Measurements from ENCODE around the gene TMTC2.

TMTC2 gene

DNA sequence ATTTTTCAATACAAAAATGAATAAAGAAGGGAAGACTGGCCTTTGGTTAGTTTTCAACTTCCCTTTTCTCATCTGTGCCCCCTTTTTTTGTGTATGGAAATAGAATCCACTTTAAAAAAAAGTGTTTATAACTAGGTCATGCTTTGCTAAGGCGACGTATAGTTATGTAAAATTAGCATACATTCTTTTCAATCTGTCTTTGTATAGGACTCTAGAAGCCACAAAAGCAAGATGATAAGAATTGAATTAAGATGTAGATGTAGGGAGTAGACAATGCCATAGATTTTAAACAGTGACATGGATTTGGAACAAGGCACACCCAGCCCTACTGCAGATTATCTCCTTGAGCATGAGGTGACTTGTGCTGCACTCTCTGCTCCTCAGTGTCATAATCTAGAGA is 354.3 kb downstream of the TMTC2 start:
- DNase-seq (ENCODE audit: low read depth, low spot score), result no peak
- no peak overlapping the region for H3K27ac ChIP-seq

GRCh38 chr12:83042441-83043200 is 355.9 kb downstream of the TMTC2 start:
- H3K27ac ChIP-seq, result no peak overlapping the region
- no peak for DNase-seq (ENCODE audit: low read depth, low spot score)

DNA sequence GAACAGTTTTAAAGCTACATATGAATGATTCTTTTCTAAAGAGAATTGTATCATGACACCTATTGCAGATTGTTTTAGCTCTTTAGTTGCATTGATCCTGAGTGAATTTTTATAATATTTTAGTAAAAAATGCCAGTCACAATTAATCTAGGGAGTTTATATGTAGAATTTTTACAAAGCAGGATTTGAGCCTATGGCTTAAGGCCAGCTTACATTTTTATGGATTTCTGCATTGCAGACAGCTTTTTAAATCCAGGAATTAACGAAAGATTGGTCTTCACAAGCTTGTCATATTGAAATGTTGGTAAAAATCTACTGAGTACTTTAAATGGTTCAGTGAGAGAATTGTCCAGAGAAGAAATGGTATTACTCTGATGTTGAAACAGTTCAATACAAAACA is 358.0 kb downstream of the TMTC2 start:
- DNase-seq (ENCODE audit: low read depth, low spot score), result no peak
- no peak overlapping the region for H3K27ac ChIP-seq

- no peak overlapping the region for H3K27ac ChIP-seq
- DNase-seq (ENCODE audit: low read depth, low spot score), result no peak
These were observed 359.3 kb downstream of the TMTC2 start for GRCh38 chr12:83046019-83046418.

GRCh38 chr12:83049306-83049705 is 362.6 kb downstream of the TMTC2 start:
- no peak overlapping the region for H3K27ac ChIP-seq
- DNase-seq (ENCODE audit: low read depth, low spot score), result no peak

- no peak overlapping the region for H3K27ac ChIP-seq
- DNase-seq (ENCODE audit: low read depth, low spot score), result no peak
These were observed 366.3 kb downstream of the TMTC2 start for GRCh38 chr12:83052890-83053541.

DNA sequence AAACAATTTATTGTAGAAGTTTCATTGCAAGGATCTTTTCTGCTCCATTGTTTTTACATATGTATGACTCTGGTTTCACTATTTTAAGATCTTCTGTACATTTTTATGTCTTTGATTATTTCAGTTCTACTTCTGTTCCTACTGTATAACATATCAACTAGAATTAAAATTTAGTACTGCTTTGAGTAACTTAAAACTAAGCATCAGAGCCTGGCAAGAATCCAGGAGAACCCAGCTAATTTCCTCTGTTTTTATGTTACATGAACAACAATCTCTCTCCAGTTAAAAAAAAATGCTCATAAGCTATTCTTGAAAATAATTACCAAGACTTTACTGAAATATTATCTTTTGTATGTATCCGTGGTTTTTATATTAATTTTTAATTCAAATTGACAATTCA is 370.7 kb downstream of the TMTC2 start:
- DNase-seq (ENCODE audit: low read depth, low spot score), result no peak
- H3K27ac ChIP-seq, result no peak overlapping the region

- no peak for DNase-seq (ENCODE audit: low read depth, low spot score)
- no peak overlapping the region for H3K27ac ChIP-seq
These were observed 372.4 kb downstream of the TMTC2 start for GRCh38 chr12:83059107-83059506.

- DNase-seq (ENCODE audit: low read depth, low spot score), result no peak
- H3K27ac ChIP-seq, result no peak overlapping the region
These were observed 378.9 kb downstream of the TMTC2 start for GRCh38 chr12:83065562-83065961.

GRCh38 chr12:83067981-83068380 is 381.3 kb downstream of the TMTC2 start:
- no peak for DNase-seq (ENCODE audit: low read depth, low spot score)
- no peak overlapping the region for H3K27ac ChIP-seq

GRCh38 chr12:83074358-83074894 is 387.7 kb downstream of the TMTC2 start:
- DNase-seq (ENCODE audit: low read depth, low spot score), result no peak
- no peak overlapping the region for H3K27ac ChIP-seq

- no peak overlapping the region for H3K27ac ChIP-seq
- no peak for DNase-seq (ENCODE audit: low read depth, low spot score)
These were observed 388.8 kb downstream of the TMTC2 start for GRCh38 chr12:83075471-83075870.

DNA sequence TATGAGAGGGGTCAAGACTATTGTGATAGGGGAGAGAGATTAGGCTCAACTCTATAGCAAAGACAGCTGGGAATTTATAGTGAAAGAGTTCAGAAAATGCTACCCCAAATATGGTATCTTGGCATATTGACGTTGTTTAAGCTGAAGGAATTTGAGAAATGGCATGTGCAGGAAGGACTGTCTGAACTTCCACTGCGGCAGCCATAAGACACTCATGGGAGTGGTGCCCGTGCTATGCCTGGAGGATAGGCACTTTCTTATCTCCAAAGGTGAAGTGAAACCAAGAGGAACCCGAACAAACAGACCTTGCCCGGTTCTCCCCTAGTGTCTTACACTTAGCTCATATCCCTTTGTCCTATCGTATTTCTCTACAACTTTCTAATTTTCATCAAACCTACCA is 390.3 kb downstream of the TMTC2 start:
- H3K27ac ChIP-seq, result no peak overlapping the region
- DNase-seq (ENCODE audit: low read depth, low spot score), result no peak

- no peak overlapping the region for H3K27ac ChIP-seq
These were observed 396.1 kb downstream of the TMTC2 start for GRCh38 chr12:83082690-83083276.

GRCh38 chr12:83083616-83084015 is 396.9 kb downstream of the TMTC2 start:
- no peak overlapping the region for H3K27ac ChIP-seq
- no peak for DNase-seq (ENCODE audit: low read depth, low spot score)

More at GRCh38 chr12:83082690-83083276, 396.1 kb downstream of the TMTC2 start:
- no peak for DNase-seq (ENCODE audit: low read depth, low spot score)

GRCh38 chr12:83084516-83085234 is 398.0 kb downstream of the TMTC2 start:
- H3K27ac ChIP-seq, result no peak overlapping the region
- DNase-seq (ENCODE audit: low read depth, low spot score), result no peak

DNA sequence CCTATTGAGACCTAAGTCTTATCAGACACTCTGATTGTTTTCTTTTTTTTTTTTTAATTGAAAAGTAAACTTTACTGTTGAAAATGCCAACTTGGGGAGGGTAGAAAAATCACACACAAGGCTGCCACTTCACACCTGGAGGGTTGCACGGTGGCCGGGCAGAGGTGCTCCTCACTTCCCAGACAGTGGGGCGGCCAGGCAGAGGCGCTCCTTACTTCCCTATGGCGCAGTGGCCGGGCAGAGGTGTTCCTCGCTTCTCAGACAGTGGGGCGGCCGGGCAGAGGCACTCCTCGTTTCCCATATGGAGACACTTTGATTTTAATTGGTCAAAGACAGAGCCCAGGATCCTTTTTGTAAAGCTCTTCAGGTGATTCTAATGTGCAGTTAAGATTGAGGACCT is 399.3 kb downstream of the TMTC2 start:
- no peak for DNase-seq (ENCODE audit: low read depth, low spot score)
- H3K27ac ChIP-seq, result no peak overlapping the region

- no peak overlapping the region for H3K27ac ChIP-seq
- DNase-seq (ENCODE audit: low read depth, low spot score), result no peak
These were observed 402.9 kb downstream of the TMTC2 start for GRCh38 chr12:83089575-83089974.

GRCh38 chr12:83092129-83092528 is 405.4 kb downstream of the TMTC2 start:
- H3K27ac ChIP-seq, result no peak overlapping the region
- no peak for DNase-seq (ENCODE audit: low read depth, low spot score)

DNA sequence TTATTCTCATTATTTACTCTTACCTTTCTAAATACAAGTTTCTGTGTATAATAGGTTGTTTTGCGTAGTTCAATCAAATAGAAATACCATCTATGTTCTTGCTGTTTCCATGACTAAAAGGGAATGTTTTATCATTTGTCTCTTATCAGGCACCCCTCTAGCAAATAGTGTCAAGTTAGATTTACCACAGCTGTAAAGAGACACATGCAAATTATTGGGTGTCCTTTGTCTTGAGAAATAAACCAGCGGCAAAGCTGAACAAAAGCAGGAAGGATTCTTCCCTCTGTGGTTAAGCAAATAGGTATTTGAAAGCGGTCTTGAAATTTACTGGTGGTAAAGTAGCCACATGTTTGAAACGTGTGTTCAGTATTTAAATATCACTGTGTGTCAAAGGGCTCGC is 405.9 kb downstream of the TMTC2 start:
- H3K27ac ChIP-seq, result no peak overlapping the region
- DNase-seq (ENCODE audit: low read depth, low spot score), result no peak

DNA sequence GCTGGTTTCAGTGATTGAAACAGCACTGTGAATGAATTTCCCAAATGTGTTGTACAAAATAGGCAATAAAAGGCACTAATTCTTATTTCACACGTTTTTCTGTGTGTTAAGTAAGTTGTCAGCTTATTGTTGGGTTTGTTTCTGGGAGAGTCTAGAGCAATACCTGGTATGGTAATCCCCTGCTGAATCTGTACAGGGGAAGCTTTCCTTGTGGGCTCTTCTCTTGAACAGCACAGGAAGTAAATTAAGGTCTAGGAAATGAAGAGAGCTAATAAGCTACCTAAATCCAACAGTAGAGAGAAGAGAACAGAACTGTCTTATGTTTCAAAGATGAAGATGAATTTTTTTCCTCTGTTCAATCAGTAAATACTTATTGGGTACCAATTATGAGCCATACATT is 406.7 kb downstream of the TMTC2 start:
- DNase-seq (ENCODE audit: low read depth, low spot score), result no peak
- H3K27ac ChIP-seq, result no peak overlapping the region
